HG02970 (cell line): ENCODE data around the gene PCED1A.

Experiments used
- ATAC-seq: cut with Tn5 transposase; IDR thresholded peaks from one replicate; pipeline ENCODE4 v1.9.1; 2021; ENCODE audit warnings: mild to moderate bottlenecking, moderate library complexity, moderate number of reproducible peaks; ENCODE audit not compliant: unreplicated experiment, low FRiP score

The PCED1A gene

GRCh38 chr20:2793471-2793870 is 47.0 kb downstream of the PCED1A start:
- no peak for ATAC-seq
